Uterus (tissue), 4 donors: Measurements from ENCODE around the gene NEDD4L. TPM values are rescaled to one million over a fixed set of nuclear protein-coding genes. Genes with fewer than 3 reads are reported as not detected.

Experiments used
- DNase-seq, 2 donors: peaks; one replicate each; pipeline ENCODE4 v3.0.0-alpha.2; 2019 to 2020
- H3K27ac ChIP-seq, 2 donors: fragments of 200-600 bp; sonication (generic); 1 replicate in 1 of 2; 2 replicates in 1 of 2; pipeline ENCODE4 v1.5.1; 2016 to 2018
- H3K27me3 ChIP-seq, 2 donors: fragments of 200-600 bp; sonication (generic); one replicate each; pipeline ENCODE4 v1.5.1; 2018 to 2019; ENCODE audit warnings: control low read depth in 1 of 2
- H3K36me3 ChIP-seq, 2 donors: fragments of 200-600 bp; sonication (generic); one replicate each; pipeline ENCODE4 v1.5.1; 2019; ENCODE audit warnings: control low read depth in 1 of 2
- H3K4me1 ChIP-seq, 2 donors: fragments of 200-600 bp; sonication (generic); one replicate each; pipeline ENCODE4 v1.5.1; 2018 to 2019; ENCODE audit warnings: control low read depth in 1 of 2
- H3K4me3 ChIP-seq, 2 donors: fragments of 200-600 bp; sonication (generic); 1 replicate in 1 of 2; 2 replicates in 1 of 2; pipeline ENCODE4 v1.5.1; 2018 to 2019; ENCODE audit warnings: mild to moderate bottlenecking in 1 of 2
- H3K9me3 ChIP-seq, 2 donors: fragments of 200-600 bp; sonication (generic); one replicate each; pipeline ENCODE4 v1.5.1; 2019; ENCODE audit warnings: control low read depth in 1 of 2
- CTCF ChIP-seq, 4 experiments: fragments of 200-600 bp in 2 of 4; fragments of 450-650 bp in 2 of 4; sonication (generic) in 2 of 4; IDR thresholded peaks; one replicate each; pipeline ENCODE4 v1.5.1; 2016 to 2019; ENCODE audit warnings: antibody characterized with exemption in 4 of 4, mild to moderate bottlenecking in 2 of 4, moderate library complexity in 1 of 4
- POLR2A ChIP-seq, 2 donors: fragments of 450-650 bp; IDR thresholded peaks; one replicate each; pipeline ENCODE4 v1.6.1; 2016; ENCODE audit warnings: antibody characterized with exemption in 2 of 2, mild to moderate bottlenecking in 1 of 2, moderate library complexity in 1 of 2
- intact Hi-C: fragments of 100-400 bp; cut with DNase I; formaldehyde crosslinking; loops from one replicate; pipeline ENCODE4 v1.15.1; 2023; ENCODE audit warnings: low total_unique reads
- total RNA-seq, 4 donors: library from RNA; depleted of rRNA in 3 of 4; stranded (reverse); fragments of >200 nt in 3 of 4; gene quantifications; one replicate each; pipeline versions ENCODE4 v1.1.0 to v1.2.4, GENCODE V29; 2014 to 2023
- donor health status: DM: yes; HTN: yes; CAD: no.

NEDD4L gene
- total RNA-seq, 4 donors from 2014 or later = 6.2 to 45.9 (median 32.3) TPM

- Histone ChIP-seq H3K36me3 (no peaks in the 10 kb centered on the region), H3K4me1 (peaks cover 0 to 4% of the 10 kb centered on the region in 2 donors), H3K4me3 (no peak overlapping the region), H3K9me3 (no peaks in the 10 kb centered on the region), H3K27ac (peak overlapping the region; percentile 36 to 56), H3K27me3 (no peaks in the 10 kb centered on the region)
- no peak for TF ChIP-seq POLR2A (IDR thresholded peaks at IDR 0.05)
- TF ChIP-seq CTCF (IDR thresholded peaks at IDR 0.05) = no peak
- peak in 1 of 2 donors; percentile 57 for DNase-seq
- intact Hi-C loops = no loop called here
These were observed 161.6 kb downstream of the NEDD4L start for GRCh38 chr18:58205443-58206160.

DNA sequence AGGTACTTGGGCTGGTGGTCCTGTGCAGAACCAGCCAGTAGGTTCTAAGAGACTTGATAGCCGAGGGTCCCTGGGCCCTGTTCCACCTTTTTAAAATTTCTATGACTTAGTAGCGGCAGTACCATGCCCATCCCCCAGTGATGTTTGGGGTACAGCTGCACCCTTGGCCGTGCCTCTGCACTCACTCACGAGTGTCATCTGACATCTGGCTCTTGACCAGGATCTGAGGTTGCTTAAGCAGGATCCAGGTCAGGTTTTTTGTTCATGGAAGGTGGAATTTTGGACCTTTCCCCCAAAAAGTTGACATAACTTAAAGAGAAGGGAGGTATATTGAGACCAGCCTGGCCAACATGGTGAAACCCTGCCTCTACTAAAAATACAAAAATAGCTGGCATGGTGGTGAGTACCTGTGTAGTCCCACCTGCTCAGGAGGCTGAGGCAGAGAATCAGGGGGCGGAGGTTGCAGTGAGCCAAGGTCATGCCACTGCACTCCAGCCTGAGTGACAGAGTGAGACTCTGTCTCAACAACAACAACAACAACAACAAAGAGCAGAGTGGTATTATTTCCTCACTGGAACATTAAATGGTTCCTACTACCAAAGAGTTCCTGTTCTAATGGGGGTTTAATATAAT lies 163.6 kb downstream of the NEDD4L start:
- no peaks in the 10 kb centered on the region for H3K27me3 ChIP-seq
- peak overlapping the region; percentile 58 to 81 for H3K27ac ChIP-seq
- no peaks in the 10 kb centered on the region for H3K36me3 ChIP-seq
- peaks cover 0 to 4% of the 10 kb centered on the region in 2 donors for H3K4me1 ChIP-seq
- no peak overlapping the region for H3K4me3 ChIP-seq
- intact Hi-C loops = no loop called here
- H3K9me3 ChIP-seq = no peaks in the 10 kb centered on the region
- TF ChIP-seq POLR2A (IDR thresholded peaks at IDR 0.05) (no peak), CTCF (IDR thresholded peaks at IDR 0.05) (no peak)
- no peak for DNase-seq

- TF ChIP-seq CTCF (IDR thresholded peaks at IDR 0.05) = no peak
- no peak for TF ChIP-seq POLR2A (IDR thresholded peaks at IDR 0.05)
- peaks cover 0 to 4% of the 10 kb centered on the region in 2 donors for H3K4me1 ChIP-seq
- intact Hi-C loops = no loop called here
- no peaks in the 10 kb centered on the region for H3K9me3 ChIP-seq
- H3K27ac ChIP-seq = peak overlapping the region; percentile 58 to 81
- H3K4me3 ChIP-seq = no peak overlapping the region
- H3K36me3 ChIP-seq = no peaks in the 10 kb centered on the region
- H3K27me3 ChIP-seq = no peaks in the 10 kb centered on the region
- DNase-seq = no peak
These were observed 164.3 kb downstream of the NEDD4L start for GRCh38 chr18:58208207-58208932.

DNA sequence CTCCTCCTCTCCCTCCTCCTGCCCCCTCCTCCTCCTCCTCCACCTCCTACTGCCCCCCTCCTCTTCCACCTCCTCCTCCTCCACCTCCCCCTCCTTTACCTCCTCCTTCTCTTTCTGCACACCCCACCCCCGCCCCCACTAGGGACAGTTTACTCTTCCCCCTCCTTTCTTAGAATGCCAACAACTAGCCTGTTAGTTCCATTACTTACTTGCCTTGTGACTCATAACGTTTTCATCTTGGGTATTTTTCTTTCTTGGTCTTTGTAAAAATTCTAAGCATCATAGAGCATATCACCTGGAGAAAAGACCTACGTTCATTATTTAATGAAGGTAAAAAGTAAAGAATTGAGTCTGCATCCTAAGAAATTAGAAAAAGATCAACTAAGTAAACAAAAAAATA lies 165.3 kb downstream of the NEDD4L start:
- Histone ChIP-seq H3K27me3 (no peaks in the 10 kb centered on the region), H3K9me3 (no peaks in the 10 kb centered on the region), H3K4me3 (no peak overlapping the region), H3K4me1 (peaks cover 0 to 4% of the 10 kb centered on the region in 2 donors), H3K36me3 (no peaks in the 10 kb centered on the region), H3K27ac (no peak overlapping the region)
- intact Hi-C loops = no loop called here
- no peak for DNase-seq
- TF ChIP-seq POLR2A (IDR thresholded peaks at IDR 0.05) = no peak
- no peak for TF ChIP-seq CTCF (IDR thresholded peaks at IDR 0.05)

GRCh38 chr18:58211510-58211909 lies 167.5 kb downstream of the NEDD4L start:
- no peaks in the 10 kb centered on the region for H3K4me1 ChIP-seq
- H3K4me3 ChIP-seq = no peak overlapping the region
- no peak for DNase-seq
- intact Hi-C loops = no loop called here
- no peaks in the 10 kb centered on the region for H3K27me3 ChIP-seq
- H3K36me3 ChIP-seq = no peaks in the 10 kb centered on the region
- no peaks in the 10 kb centered on the region for H3K9me3 ChIP-seq
- no peak overlapping the region for H3K27ac ChIP-seq
- TF ChIP-seq POLR2A (IDR thresholded peaks at IDR 0.05) = no peak
- TF ChIP-seq CTCF (IDR thresholded peaks at IDR 0.05) = no peak
